ENCODE results near the gene ASPSCR1. TPM values are rescaled to one million over a fixed set of nuclear protein-coding genes. Genes with fewer than 3 reads are reported as not detected.

Gene ASPSCR1
- total and polyA plus RNA-seq, 2 of the 4 experiments (the other 2 are of a cell fraction), result 7.2 to 17.2 TPM

DNA sequence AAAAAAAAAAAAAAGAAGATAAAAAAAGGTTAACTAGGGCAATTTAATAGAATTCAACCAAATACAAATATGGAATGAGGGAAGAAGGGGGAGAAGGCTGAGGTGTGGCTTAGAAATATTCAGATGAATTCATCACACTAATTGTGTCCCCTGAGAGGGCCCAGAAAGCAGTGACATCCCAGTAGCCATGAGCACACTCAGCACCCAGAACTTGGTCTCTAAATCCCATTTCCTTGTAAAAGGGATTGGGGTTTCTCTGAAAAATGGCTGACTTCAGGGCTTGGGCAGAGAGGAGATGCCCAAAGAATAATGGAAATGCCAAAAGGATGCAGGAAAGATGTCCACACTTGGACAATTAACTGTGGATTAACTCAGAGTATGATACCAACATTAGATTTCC, 4.0 kb upstream of the ASPSCR1 start (continued):
- TF ChIP-seq RFX5 (IDR thresholded peaks at IDR 0.05; ENCODE audit: low read depth, low read length), result no peak
- TF ChIP-seq RCOR1 (IDR thresholded peaks at IDR 0.05; ENCODE audit: insufficient replicate concordance, low read length), result no peak
- TF ChIP-seq CHD1 (IDR thresholded peaks at IDR 0.05; ENCODE audit: low read depth, low read length), result no peak
- TF ChIP-seq CEBPB (IDR thresholded peaks at IDR 0.05; ENCODE audit: low read depth, low read length), result no peak
- TF ChIP-seq MAZ (IDR thresholded peaks at IDR 0.05; ENCODE audit: borderline replicate concordance, low read depth, low read length), result no peak
